GM20000 (cell line): Measurements from ENCODE around the gene SYNPO2L.
"Not testable (repeated sequence)": the region's sequence is repeated elsewhere in the genome, so short reads cannot be mapped to it uniquely, and the experiment has no call there.

Experiments used
- DNase-seq: peaks from one replicate; pipeline ENCODE4 v3.0.0; 2012; ENCODE audit warnings: low spot score
- TF ChIP-seq, protein P1 (sequence below): IDR thresholded peaks from 2 replicates; pipeline ENCODE4 v1.5.1; 2012; ENCODE audit warnings: mild to moderate bottlenecking, control low read depth; ENCODE audit errors: extremely low read depth, missing control alignments

SYNPO2L gene, protein sequence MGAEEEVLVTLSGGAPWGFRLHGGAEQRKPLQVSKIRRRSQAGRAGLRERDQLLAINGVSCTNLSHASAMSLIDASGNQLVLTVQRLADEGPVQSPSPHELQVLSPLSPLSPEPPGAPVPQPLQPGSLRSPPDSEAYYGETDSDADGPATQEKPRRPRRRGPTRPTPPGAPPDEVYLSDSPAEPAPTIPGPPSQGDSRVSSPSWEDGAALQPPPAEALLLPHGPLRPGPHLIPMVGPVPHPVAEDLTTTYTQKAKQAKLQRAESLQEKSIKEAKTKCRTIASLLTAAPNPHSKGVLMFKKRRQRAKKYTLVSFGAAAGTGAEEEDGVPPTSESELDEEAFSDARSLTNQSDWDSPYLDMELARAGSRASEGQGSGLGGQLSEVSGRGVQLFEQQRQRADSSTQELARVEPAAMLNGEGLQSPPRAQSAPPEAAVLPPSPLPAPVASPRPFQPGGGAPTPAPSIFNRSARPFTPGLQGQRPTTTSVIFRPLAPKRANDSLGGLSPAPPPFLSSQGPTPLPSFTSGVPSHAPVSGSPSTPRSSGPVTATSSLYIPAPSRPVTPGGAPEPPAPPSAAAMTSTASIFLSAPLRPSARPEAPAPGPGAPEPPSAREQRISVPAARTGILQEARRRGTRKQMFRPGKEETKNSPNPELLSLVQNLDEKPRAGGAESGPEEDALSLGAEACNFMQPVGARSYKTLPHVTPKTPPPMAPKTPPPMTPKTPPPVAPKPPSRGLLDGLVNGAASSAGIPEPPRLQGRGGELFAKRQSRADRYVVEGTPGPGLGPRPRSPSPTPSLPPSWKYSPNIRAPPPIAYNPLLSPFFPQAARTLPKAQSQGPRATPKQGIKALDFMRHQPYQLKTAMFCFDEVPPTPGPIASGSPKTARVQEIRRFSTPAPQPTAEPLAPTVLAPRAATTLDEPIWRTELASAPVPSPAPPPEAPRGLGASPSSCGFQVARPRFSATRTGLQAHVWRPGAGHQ

DNA sequence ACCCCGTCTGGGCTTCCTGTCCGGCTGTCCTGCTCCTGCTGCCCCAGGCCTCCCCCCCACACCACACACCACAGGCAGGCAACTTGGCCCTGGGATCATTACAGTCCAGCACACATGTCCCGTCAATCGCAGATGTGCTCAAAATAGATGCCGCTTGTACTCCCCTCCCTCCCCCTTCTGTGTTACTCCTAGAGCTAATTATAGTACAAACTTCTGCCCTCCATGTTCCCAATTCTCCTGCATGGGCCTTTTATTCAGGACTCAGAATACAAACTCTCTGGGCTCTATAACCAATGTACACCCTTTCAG, at the start of gene SYNPO2L:
SYNPO2L (minus strand) TSS at position 40 of the 309 bp plus-strand sequence. CDS start 107 bp downstream, outside the sequence.
- no peak for DNase-seq

GRCh38 chr10:73703924-73704323, 48.1 kb upstream of the SYNPO2L start:
- not testable (repeated sequence) for DNase-seq

More for the DNA sequence above, at the start of gene SYNPO2L:
- TF ChIP-seq, protein P1, sequence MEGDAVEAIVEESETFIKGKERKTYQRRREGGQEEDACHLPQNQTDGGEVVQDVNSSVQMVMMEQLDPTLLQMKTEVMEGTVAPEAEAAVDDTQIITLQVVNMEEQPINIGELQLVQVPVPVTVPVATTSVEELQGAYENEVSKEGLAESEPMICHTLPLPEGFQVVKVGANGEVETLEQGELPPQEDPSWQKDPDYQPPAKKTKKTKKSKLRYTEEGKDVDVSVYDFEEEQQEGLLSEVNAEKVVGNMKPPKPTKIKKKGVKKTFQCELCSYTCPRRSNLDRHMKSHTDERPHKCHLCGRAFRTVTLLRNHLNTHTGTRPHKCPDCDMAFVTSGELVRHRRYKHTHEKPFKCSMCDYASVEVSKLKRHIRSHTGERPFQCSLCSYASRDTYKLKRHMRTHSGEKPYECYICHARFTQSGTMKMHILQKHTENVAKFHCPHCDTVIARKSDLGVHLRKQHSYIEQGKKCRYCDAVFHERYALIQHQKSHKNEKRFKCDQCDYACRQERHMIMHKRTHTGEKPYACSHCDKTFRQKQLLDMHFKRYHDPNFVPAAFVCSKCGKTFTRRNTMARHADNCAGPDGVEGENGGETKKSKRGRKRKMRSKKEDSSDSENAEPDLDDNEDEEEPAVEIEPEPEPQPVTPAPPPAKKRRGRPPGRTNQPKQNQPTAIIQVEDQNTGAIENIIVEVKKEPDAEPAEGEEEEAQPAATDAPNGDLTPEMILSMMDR = no peak

GRCh38 chr10:73698819-73699218, 43.0 kb upstream of the SYNPO2L start:
- not testable (repeated sequence) for DNase-seq

- not testable (repeated sequence) for DNase-seq
Measured at GRCh38 chr10:73697675-73698159, 41.9 kb upstream of the SYNPO2L start, which contains the start of gene AGAP5. TSS of gene AGAP5 (minus strand) at chr10:73698109. CDS start at chr10:73697755, 354 bp downstream.

- DNase-seq = not testable (repeated sequence)
Measured at GRCh38 chr10:73695302-73695701, 39.5 kb upstream of the SYNPO2L start.

DNA sequence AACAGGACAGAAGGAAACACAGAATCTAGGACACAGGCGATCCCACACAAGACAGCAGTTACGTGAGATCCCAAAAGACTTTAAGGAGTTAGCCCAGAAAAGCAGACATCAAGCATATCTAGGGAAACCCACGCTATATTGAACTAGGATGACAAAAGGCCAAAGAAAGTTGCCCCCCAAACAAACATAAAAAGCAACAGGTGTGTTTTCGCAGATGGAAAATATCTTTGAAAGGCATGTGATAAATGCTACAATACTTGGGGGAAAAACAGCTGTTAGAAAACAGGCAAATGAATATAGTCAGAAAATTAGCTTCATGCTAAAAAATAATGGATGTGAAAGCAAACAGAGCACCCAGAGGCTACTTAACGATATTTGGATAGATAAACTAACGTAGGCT, 34.9 kb upstream of the SYNPO2L start:
- not testable (repeated sequence) for DNase-seq

GRCh38 chr10:73689596-73689995, 33.8 kb upstream of the SYNPO2L start:
- not testable (repeated sequence) for DNase-seq

DNA sequence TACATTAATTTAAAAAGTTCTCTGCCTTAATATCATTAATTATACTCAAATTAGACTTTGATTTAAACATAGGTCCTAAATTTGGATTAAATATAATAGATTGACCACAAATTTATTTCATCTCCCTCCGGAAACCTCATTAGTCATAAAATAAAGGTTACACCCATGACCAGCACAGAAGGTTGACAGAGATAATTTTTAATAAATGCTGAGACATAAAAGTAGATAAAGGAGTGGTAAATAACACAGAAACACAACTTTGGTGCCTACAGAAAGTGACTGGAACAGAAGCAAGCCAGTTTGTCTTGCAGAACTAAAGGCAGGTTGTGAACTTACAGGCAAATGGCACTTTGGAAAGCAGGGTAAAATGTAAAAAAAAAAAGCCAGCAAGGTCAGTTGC, 31.8 kb upstream of the SYNPO2L start:
- DNase-seq = not testable (repeated sequence)

DNA sequence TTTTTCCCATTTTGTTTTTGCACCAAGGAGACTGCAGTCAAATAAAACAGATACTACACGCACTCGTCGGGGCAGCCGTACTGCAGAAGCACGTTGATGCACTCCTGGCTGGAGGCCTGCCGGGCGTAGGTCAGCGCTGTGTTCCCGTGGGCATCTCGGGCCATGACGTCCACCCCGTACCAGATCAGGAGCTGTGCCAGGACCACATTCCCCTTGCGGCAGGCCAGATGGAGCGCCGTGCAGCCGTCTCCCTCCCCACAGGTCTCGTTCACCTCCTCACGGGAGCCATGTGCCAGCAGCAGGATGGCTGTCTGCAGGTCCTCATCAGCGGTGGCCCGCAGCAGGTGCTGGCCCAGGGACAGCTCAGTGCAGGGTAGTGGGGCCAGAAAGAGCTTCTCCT, 18.7 kb upstream of the SYNPO2L start:
- not testable (repeated sequence) for DNase-seq

DNA sequence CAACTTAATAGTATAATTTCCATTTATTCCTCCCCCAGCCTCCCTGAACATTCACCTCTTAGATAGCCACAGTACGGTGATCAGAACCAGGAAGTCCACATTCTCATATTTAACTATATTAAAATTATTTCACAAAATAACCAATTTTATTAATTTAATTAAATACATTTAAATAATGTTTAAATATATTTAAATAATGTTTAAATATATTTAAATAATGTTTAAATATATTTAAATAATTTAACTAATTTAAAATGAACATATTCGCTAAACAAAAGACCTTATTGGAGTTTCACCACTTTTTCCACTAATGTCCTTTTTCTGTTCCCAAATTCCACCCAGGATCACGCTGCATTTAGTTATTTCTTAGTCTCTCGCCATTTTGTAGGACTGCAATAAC, 12.5 kb upstream of the SYNPO2L start:
- DNase-seq = not testable (repeated sequence)

DNA sequence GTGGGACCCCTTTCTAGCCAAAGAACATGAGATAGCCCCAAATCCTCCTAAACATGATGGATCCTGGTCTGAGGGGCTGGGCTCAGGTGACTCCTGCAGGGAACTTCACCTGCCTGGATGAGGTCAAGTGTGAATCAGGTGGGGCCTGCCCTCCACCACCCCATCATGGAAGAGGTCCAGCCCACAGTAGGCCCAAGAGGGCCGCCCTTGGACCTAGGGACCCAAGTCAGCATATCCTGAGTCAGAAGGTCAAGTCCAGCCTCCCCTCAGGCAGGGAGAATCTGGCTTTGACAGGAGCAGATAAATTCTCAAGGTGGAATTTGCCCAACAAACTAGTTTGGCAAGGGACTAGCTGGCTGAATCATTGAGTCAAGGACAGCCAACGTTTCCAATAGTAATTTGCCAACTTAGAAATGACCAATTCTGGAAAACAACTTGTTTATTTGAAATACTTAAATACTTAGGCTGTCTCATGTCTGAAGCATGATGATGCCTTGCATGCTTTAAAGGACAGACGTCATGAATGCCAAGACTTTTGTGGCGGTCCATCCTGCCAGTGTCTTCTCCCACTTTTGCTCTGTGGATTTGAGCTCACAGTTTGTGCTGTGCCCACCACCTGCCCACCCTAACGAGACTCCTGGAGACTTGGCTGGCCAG, 10.5 kb upstream of the SYNPO2L start:
- DNase-seq = not testable (repeated sequence)

DNA sequence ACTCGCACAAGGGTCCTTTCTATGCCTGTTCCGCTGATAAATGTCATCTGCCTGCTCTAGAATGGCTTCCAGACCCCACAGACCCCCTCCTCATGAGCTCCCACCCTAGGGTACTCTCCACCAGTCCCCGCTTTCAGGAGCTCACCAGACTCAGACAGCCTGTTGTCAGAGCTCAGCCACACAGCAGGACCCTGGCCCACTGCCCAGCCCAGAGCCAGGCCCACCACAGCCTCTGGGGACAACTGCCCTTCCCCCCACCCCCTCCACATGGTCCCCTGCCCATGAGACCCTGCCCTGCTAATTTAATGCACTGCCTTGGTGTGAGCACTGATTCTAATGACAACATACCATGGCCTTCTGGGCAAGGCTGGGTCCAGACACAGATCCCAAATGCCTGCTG, 9.8 kb upstream of the SYNPO2L start:
- DNase-seq = not testable (repeated sequence)

GRCh38 chr10:73664156-73665040, 8.6 kb upstream of the SYNPO2L start:
- not testable (repeated sequence) for DNase-seq

DNA sequence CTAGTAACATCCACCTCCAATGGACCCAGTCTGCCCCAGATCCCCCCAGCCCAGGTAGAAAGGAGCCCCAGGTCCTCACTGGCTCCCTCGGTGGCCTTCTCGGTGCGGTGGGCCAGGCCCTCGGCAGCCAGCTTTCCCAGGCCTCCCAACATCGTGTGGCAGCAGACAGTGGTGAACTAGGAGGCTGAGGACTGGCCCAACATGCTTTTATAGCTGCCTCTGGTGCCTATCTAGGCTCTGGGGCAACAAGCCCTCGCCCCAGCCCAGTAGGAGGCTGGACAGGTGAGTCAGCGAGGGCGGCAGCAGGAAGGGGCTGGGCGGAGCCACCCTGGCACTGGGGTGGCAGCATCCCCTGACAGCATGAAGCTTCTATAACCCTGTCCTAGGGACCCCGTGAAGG, 7.8 kb upstream of the SYNPO2L start:
- not testable (repeated sequence) for DNase-seq

- not testable (repeated sequence) for DNase-seq
Measured at GRCh38 chr10:73662705-73663104, 6.9 kb upstream of the SYNPO2L start.
